GM12878 (cell line): ENCODE data around the gene SEC14L1. TPM values are rescaled to one million over a fixed set of nuclear protein-coding genes. Genes with fewer than 3 reads are reported as not detected.

Experiments
- ATF2 ChIP-seq: IDR thresholded peaks from 2 replicates; pipeline ENCODE4 v1.6.1; 2012; ENCODE audit warnings: low read length, inconsistent platforms
- CHD1 ChIP-seq: IDR thresholded peaks from 2 replicates; pipeline ENCODE4 v1.6.1; 2012; ENCODE audit warnings: low read depth, low read length, improper control_type of control experiment
- CREM ChIP-seq: IDR thresholded peaks from 2 replicates; pipeline ENCODE4 v1.6.1; 2014; ENCODE audit warnings: antibody characterized with exemption, low read depth
- ELK1 ChIP-seq: IDR thresholded peaks from 2 replicates; pipeline ENCODE4 v1.6.1; 2012; ENCODE audit warnings: low read depth, low read length, improper control_type of control experiment
- HCFC1 ChIP-seq: fragments of 150-350 bp; IDR thresholded peaks from 2 replicates; pipeline ENCODE4 v1.6.1; 2014; ENCODE audit warnings: low read length
- JUND ChIP-seq: IDR thresholded peaks from 2 replicates; pipeline ENCODE4 v1.6.1; 2012; ENCODE audit warnings: low read depth, mild to moderate bottlenecking, low read length, improper control_type of control experiment, moderate library complexity
- MYC ChIP-seq: IDR thresholded peaks from 2 replicates; pipeline ENCODE4 v1.6.1; 2011; ENCODE audit warnings: mild to moderate bottlenecking, low read length, moderate library complexity, inconsistent platforms; ENCODE audit not compliant: insufficient read depth, insufficient replicate concordance, insufficient read length, severe bottlenecking
- ZZZ3 ChIP-seq: IDR thresholded peaks from 2 replicates; pipeline ENCODE4 v1.6.1; 2011; ENCODE audit warnings: low read depth; ENCODE audit not compliant: control insufficient read depth, insufficient read length
- polyA plus RNA-seq, 11 experiments: library from polyadenylated mRNA; depleted of rRNA in 4 of 11; unstranded in 6 of 11; stranded (reverse) in 5 of 11; fragments of >200 nt; fragmentation: Nextera tagmentation in 4 of 11; fragmentation: Illumina TruSeq in 1 of 11; extraction: Ambion mirVana in 4 of 11; extraction: Trizol in 1 of 11; gene quantifications; 1 replicate in 1 of 11; 2 replicates in 10 of 11; pipeline versions ENCODE4 v1.2.1 to v1.2.3, GENCODE V29; 2011 to 2016; ENCODE audit warnings: inconsistent platforms in 2 of 11, missing spikeins in 2 of 11, low read depth in 1 of 11
- total RNA-seq, 4 experiments: library from RNA; depleted of rRNA in 3 of 4; stranded (reverse); fragments of >200 nt in 3 of 4; fragmentation: Illumina TruSeq in 1 of 4; extraction: Trizol in 1 of 4; gene quantifications; 2 replicates each; pipeline versions ENCODE4 v1.2.1 to v1.2.3, GENCODE V29; 2013 to 2021
- TF ChIP-seq, protein P1 (sequence below): fragments of 450-650 bp; IDR thresholded peaks from 2 replicates; pipeline ENCODE4 v1.6.1; 2016; ENCODE audit warnings: mild to moderate bottlenecking, moderate library complexity, borderline replicate concordance

Gene SEC14L1
- total and polyA plus RNA-seq, 10 of the 15 experiments (the other 5 are each of a cell fraction or from before 2014, with no cell fraction given), result 6.3 to 66.1 (median 33.5) TPM

DNA sequence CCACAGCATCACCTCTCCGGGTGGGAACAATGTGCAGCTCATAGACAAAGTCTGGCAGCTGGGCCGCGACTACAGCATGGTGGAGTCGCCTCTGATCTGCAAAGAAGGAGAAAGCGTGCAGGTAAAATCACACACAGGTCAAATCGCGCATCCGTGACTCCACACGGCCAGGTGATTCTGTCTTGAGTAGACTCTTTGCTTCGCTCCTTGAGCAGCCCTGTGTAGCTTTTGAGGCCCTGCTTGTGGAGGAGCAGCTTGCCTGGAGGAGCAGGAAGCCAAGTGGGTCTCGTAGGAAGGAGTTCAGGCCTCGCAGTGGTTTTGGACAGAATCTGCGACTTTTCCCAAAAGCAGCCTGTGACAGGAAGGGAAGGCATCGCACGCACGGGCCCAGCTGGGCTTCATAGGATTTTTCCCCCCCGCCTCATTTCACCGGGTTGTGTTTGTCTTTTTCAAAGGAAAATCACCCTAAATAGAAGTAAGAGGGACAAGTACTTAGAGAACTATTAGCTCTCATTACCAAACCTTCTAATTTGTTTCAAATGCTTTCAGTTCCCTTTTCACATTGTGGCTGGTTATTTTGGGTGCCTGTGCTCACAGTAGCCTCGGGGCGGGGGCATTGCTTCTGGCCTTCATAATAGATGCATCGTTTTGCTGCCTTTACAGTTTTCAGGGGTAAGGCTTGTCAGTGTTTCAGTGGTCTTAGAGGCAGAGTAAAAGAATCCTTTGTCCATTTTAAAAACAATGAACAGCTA is 71.5 kb downstream of the SEC14L1 start (continued):
- TF ChIP-seq MYC (no peak), ELK1 (no peak), ATF2 (peak; percentile 85), CHD1 (no peak), HCFC1 (no peak), JUND (peak; percentile 43; the same call in 1 of the 2 replicates), CREM (peak; percentile 67; the same call in 1 of the 2 replicates), ZZZ3 (no peak)
- TF ChIP-seq, protein P1, sequence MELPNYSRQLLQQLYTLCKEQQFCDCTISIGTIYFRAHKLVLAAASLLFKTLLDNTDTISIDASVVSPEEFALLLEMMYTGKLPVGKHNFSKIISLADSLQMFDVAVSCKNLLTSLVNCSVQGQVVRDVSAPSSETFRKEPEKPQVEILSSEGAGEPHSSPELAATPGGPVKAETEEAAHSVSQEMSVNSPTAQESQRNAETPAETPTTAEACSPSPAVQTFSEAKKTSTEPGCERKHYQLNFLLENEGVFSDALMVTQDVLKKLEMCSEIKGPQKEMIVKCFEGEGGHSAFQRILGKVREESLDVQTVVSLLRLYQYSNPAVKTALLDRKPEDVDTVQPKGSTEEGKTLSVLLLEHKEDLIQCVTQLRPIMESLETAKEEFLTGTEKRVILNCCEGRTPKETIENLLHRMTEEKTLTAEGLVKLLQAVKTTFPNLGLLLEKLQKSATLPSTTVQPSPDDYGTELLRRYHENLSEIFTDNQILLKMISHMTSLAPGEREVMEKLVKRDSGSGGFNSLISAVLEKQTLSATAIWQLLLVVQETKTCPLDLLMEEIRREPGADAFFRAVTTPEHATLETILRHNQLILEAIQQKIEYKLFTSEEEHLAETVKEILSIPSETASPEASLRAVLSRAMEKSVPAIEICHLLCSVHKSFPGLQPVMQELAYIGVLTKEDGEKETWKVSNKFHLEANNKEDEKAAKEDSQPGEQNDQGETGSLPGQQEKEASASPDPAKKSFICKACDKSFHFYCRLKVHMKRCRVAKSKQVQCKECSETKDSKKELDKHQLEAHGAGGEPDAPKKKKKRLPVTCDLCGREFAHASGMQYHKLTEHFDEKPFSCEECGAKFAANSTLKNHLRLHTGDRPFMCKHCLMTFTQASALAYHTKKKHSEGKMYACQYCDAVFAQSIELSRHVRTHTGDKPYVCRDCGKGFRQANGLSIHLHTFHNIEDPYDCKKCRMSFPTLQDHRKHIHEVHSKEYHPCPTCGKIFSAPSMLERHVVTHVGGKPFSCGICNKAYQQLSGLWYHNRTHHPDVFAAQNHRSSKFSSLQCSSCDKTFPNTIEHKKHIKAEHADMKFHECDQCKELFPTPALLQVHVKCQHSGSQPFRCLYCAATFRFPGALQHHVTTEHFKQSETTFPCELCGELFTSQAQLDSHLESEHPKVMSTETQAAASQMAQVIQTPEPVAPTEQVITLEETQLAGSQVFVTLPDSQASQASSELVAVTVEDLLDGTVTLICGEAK, result no peak
